Stomach (tissue), 9 donors: Measurements from ENCODE around the gene CES5A. TPM values are rescaled to one million over a fixed set of nuclear protein-coding genes. Genes with fewer than 3 reads are reported as not detected.
"Not testable (repeated sequence)": the region's sequence is repeated elsewhere in the genome, so short reads cannot be mapped to it uniquely, and the experiment has no call there.

Source experiments
- DNase-seq, 2 donors: peaks; one replicate each; pipeline versions ENCODE4 v3.0.0 to v3.0.0-alpha.2; 2013 to 2019
- H3K27ac ChIP-seq, 5 donors: fragments of 200-600 bp in 4 of 5; sonication (generic) in 4 of 5; one replicate each; pipeline ENCODE4 v1.5.1; 2013 to 2019; ENCODE audit warnings: mild to moderate bottlenecking in 1 of 5, moderate library complexity in 1 of 5
- H3K27me3 ChIP-seq, 3 donors: fragments of 200-600 bp; sonication (generic); one replicate each; pipeline ENCODE4 v1.5.1; 2017 to 2019; ENCODE audit warnings: mixed run types in 1 of 3
- H3K36me3 ChIP-seq, 4 donors: fragments of 200-600 bp; sonication (generic); 1 replicate in 3 of 4; 2 replicates in 1 of 4; pipeline ENCODE4 v1.5.1; 2016 to 2019
- H3K4me1 ChIP-seq, 4 donors: fragments of 200-600 bp; sonication (generic); one replicate each; pipeline ENCODE4 v1.5.1; 2016 to 2019
- H3K4me3 ChIP-seq, 4 donors: fragments of 200-600 bp; sonication (generic) in 3 of 4; one replicate each; pipeline ENCODE4 v1.5.1; 2016 to 2019; ENCODE audit warnings: mild to moderate bottlenecking in 1 of 4
- H3K9me3 ChIP-seq, 4 donors: fragments of 200-600 bp; sonication (generic); one replicate each; pipeline ENCODE4 v1.5.1; 2016 to 2019
- CTCF ChIP-seq, 7 experiments: fragments of 450-650 bp in 4 of 7; fragments of 200-600 bp in 3 of 7; sonication (generic) in 3 of 7; IDR thresholded peaks; one replicate each; pipeline ENCODE4 v1.5.1; 2016 to 2019; ENCODE audit warnings: antibody characterized with exemption in 7 of 7, control low read depth in 2 of 7, mild to moderate bottlenecking in 1 of 7
- EP300 ChIP-seq: sonication (generic); formaldehyde crosslinking; IDR thresholded peaks from one replicate; pipeline ENCODE4 v1.6.1; 2017; ENCODE audit warnings: antibody characterized with exemption
- POLR2A ChIP-seq, 4 donors: fragments of 450-650 bp; IDR thresholded peaks; one replicate each; pipeline ENCODE4 v1.6.1; 2016; ENCODE audit warnings: antibody characterized with exemption in 4 of 4, control low read depth in 2 of 4, mild to moderate bottlenecking in 1 of 4, moderate library complexity in 1 of 4
- POLR2AphosphoS5 ChIP-seq, 3 donors: sonication (generic); formaldehyde crosslinking; IDR thresholded peaks; one replicate each; pipeline ENCODE4 v1.6.1; 2016; ENCODE audit warnings: antibody characterized with exemption in 3 of 3
- WGBS, 5 donors: extraction: QIAGEN DNeasy Blood & Tissue Kit in 3 of 5; methylation state at CpG; one replicate each; pipeline versions ENCODE4 v1.1.5 to v1.1.7; 2013 to 2018; 5-methylcytosine and 5-hydroxymethylcytosine counted together
- intact Hi-C: fragments of 100-400 bp; cut with DNase I; formaldehyde crosslinking; loops from one replicate; pipeline ENCODE4 v1.15.1; 2023; ENCODE audit warnings: low total_unique reads
- polyA plus RNA-seq, 3 donors: library from polyadenylated mRNA; stranded (reverse); fragments of 200-250 nt; gene quantifications; one replicate each; pipeline ENCODE4 v1.2.3, GENCODE V29; 2013
- total RNA-seq, 5 donors: library from RNA; depleted of rRNA; stranded (reverse); fragments of >200 nt; gene quantifications; one replicate each; pipeline versions ENCODE4 v1.1.0 to v1.2.3, GENCODE V29; 2014 to 2016
- donor health status: healthy with polysubstance abuse.
- donor health status: Bipolar disorder and iron deficiency.
- donor health status: healthy.

CES5A gene
- total and polyA plus RNA-seq, 8 donors: not detected

GRCh38 chr16:55809386-55809785 is 65.8 kb downstream of the CES5A start:
- no peak for DNase-seq
- no peak overlapping the region for H3K27ac ChIP-seq
- H3K36me3 ChIP-seq: no peaks in the 10 kb centered on the region
- intact Hi-C loops: no loop called here
- no peak for TF ChIP-seq POLR2AphosphoS5 (IDR thresholded peaks at IDR 0.05)
- TF ChIP-seq CTCF (IDR thresholded peaks at IDR 0.05): no peak
- no peak for TF ChIP-seq EP300
- TF ChIP-seq POLR2A (IDR thresholded peaks at IDR 0.05): no peak
- H3K9me3 ChIP-seq: no peaks in the 10 kb centered on the region
- WGBS, 5 donors: 54 to 66% (median 59%) methylated on average over 5 of the region's 5 CpGs
- no peaks in the 10 kb centered on the region for H3K4me1 ChIP-seq
- no peak overlapping the region for H3K4me3 ChIP-seq
- peaks cover 0 to 22% (median 0%) of the 10 kb centered on the region in 3 donors for H3K27me3 ChIP-seq

GRCh38 chr16:55808286-55808685 is 66.9 kb downstream of the CES5A start:
- H3K4me1 ChIP-seq, H3K4me3 ChIP-seq, intact Hi-C loops, H3K36me3 ChIP-seq, H3K9me3 ChIP-seq, H3K27ac ChIP-seq, DNase-seq: not testable (repeated sequence)
- peaks cover 0 to 22% (median 0%) of the 10 kb centered on the region in 3 donors for H3K27me3 ChIP-seq
- WGBS, 5 donors: 83 to 95% methylated on average over 1 of the region's 1 CpG; no CpG with 5 or more reads in 3 of the 5 donors

GRCh38 chr16:55805104-55805503 is 70.1 kb downstream of the CES5A start:
- no CpG with 5 or more reads among the region's 6 CpGs for WGBS, 5 donors
- intact Hi-C loops, H3K36me3 ChIP-seq: not testable (repeated sequence)

GRCh38 chr16:55803681-55804080 is 71.5 kb downstream of the CES5A start:
- intact Hi-C loops: not testable (repeated sequence)

More at GRCh38 chr16:55805104-55805503, 70.1 kb downstream of the CES5A start:
- H3K27ac ChIP-seq, H3K4me3 ChIP-seq, DNase-seq, H3K9me3 ChIP-seq, H3K27me3 ChIP-seq, H3K4me1 ChIP-seq: not testable (repeated sequence)

More at GRCh38 chr16:55803681-55804080, 71.5 kb downstream of the CES5A start:
- H3K4me1 ChIP-seq, H3K9me3 ChIP-seq, H3K27me3 ChIP-seq, H3K27ac ChIP-seq, DNase-seq, H3K4me3 ChIP-seq, H3K36me3 ChIP-seq: not testable (repeated sequence)
- WGBS, 5 donors: no CpG with 5 or more reads among the region's 8 CpGs

Other genes starting within 250 kb of the CES5A start
- gene SLC6A2, start 219.4 kb downstream of the CES5A start, total RNA-seq: under 1 TPM in 1 of 5 donors, not detected in 4; 0.73 TPM
- under 1 TPM in 1 of 3 donors, not detected in 2; 0.13 TPM for gene SLC6A2, start 219.4 kb downstream of the CES5A start, polyA plus RNA-seq
- 100 to 1,000 TPM in 1 of 5 donors, 10 to 100 TPM in 1, 1 to 10 TPM in 2, not detected in 1; 2.6 to 173 (median 13.0) TPM for gene CES1, start 42.3 kb downstream of the CES5A start, total RNA-seq
- 10 to 100 TPM in 2 of 3 donors, 1 to 10 TPM in 1; 4.8 to 28.9 (median 12.1) TPM for gene CES1, start 42.3 kb downstream of the CES5A start, polyA plus RNA-seq